PFSK-1 (cell line): ENCODE data around the gene ACTRT2.

Experiments used
- POLR2AphosphoS5 ChIP-seq: IDR thresholded peaks from 2 replicates; pipeline ENCODE4 v1.6.1; 2012; ENCODE audit warnings: low read depth, mild to moderate bottlenecking, control low read depth, low read length, moderate library complexity
- SIN3A ChIP-seq: IDR thresholded peaks from 2 replicates; pipeline ENCODE4 v1.6.1; 2012; ENCODE audit warnings: mild to moderate bottlenecking, low read length, moderate library complexity, borderline replicate concordance; ENCODE audit not compliant: insufficient read depth
- TAF1 ChIP-seq: IDR thresholded peaks from 2 replicates; pipeline ENCODE4 v1.6.1; 2012; ENCODE audit warnings: low read length, control low read depth, borderline replicate concordance; ENCODE audit not compliant: insufficient read depth
- TF ChIP-seq, protein P1 (sequence below), 2 experiments: IDR thresholded peaks; 2 replicates each; pipeline versions ENCODE4 v1.6.1 to v1.8.0; 2011 to 2012; ENCODE audit warnings: low read depth in 2 of 2, low read length in 2 of 2, control low read depth in 1 of 2, inconsistent platforms in 1 of 2, mild to moderate bottlenecking in 1 of 2, moderate library complexity in 1 of 2; ENCODE audit not compliant: insufficient read depth in 1 of 2

DNA sequence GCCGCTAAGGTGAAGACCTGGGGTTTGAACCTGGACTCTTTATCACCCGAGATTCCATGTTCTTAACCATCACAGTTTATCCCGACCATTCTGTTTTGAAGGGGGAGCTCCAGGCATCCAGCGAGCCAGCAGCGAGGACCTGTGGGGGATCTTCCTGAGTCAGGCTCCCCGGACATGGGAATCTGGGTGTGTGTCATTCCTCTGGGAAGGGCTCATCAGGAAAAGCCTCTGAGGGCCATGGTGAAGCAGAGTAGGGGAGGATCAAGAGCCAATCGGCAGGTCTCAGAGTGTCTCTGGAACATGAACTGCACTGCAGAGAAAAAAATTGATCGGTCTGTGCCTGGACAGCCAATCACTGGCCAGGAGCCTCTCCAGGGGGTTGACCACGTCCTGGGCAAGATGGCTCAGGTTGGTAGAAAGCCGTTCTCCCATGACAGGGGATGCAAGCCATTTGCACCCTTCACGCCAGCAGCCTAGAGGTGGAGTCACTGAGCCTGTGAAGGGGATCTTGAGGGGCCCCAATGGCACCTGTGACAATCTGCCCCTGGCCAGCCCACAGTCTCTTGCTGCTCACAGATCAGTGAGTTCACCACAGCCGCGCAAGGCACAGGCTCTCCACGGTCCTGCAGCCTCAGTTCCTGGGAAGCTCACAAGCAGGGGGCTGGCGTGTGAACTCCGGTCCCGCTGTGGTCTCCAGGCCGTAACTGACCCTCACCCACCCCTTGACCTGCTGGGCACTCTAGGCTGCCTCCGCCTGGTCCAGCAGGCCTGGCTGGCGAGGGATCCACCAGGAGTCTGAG, 20.4 kb upstream of the ACTRT2 start:
- TF ChIP-seq SIN3A (no peak), POLR2AphosphoS5 (no peak), TAF1 (no peak)
- TF ChIP-seq, protein P1, sequence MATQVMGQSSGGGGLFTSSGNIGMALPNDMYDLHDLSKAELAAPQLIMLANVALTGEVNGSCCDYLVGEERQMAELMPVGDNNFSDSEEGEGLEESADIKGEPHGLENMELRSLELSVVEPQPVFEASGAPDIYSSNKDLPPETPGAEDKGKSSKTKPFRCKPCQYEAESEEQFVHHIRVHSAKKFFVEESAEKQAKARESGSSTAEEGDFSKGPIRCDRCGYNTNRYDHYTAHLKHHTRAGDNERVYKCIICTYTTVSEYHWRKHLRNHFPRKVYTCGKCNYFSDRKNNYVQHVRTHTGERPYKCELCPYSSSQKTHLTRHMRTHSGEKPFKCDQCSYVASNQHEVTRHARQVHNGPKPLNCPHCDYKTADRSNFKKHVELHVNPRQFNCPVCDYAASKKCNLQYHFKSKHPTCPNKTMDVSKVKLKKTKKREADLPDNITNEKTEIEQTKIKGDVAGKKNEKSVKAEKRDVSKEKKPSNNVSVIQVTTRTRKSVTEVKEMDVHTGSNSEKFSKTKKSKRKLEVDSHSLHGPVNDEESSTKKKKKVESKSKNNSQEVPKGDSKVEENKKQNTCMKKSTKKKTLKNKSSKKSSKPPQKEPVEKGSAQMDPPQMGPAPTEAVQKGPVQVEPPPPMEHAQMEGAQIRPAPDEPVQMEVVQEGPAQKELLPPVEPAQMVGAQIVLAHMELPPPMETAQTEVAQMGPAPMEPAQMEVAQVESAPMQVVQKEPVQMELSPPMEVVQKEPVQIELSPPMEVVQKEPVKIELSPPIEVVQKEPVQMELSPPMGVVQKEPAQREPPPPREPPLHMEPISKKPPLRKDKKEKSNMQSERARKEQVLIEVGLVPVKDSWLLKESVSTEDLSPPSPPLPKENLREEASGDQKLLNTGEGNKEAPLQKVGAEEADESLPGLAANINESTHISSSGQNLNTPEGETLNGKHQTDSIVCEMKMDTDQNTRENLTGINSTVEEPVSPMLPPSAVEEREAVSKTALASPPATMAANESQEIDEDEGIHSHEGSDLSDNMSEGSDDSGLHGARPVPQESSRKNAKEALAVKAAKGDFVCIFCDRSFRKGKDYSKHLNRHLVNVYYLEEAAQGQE (IDR thresholded peaks at IDR 0.05; ENCODE audit: insufficient read depth in 1 of 2, low read depth in 2 of 2, low read length in 2 of 2): no peak
